IMR-90 (cell line): ENCODE measurements around the gene PIMREG.

Experiments used
- BHLHE40 ChIP-seq: fragments of 150-350 bp; IDR thresholded peaks from 2 replicates; pipeline ENCODE4 v1.6.1; 2016; ENCODE audit warnings: mild to moderate bottlenecking, low read depth, low read length
- CHD1 ChIP-seq: IDR thresholded peaks from 2 replicates; pipeline ENCODE4 v1.6.1; 2012; ENCODE audit warnings: low read depth, low read length, improper control_type of control experiment
- FOS ChIP-seq: fragments of 150-350 bp; IDR thresholded peaks from 2 replicates; pipeline ENCODE4 v1.6.1; 2016; ENCODE audit warnings: low read depth, low read length
- MXI1 ChIP-seq: IDR thresholded peaks from 2 replicates; pipeline ENCODE4 v1.6.1; 2012; ENCODE audit warnings: low read depth, mild to moderate bottlenecking, low read length, moderate library complexity, borderline replicate concordance
- NFE2L2 ChIP-seq: fragments of 150-350 bp; IDR thresholded peaks from 2 replicates; pipeline ENCODE4 v1.6.1; 2016; ENCODE audit warnings: low read depth, mild to moderate bottlenecking, low read length
- POLR2A ChIP-seq: IDR thresholded peaks from 2 replicates; pipeline ENCODE4 v1.6.1; 2012; ENCODE audit warnings: mild to moderate bottlenecking, low read depth, low read length
- RCOR1 ChIP-seq: IDR thresholded peaks from 2 replicates; pipeline ENCODE4 v1.6.1; 2012; ENCODE audit warnings: mild to moderate bottlenecking, low read length, improper control_type of control experiment; ENCODE audit not compliant: insufficient replicate concordance
- RFX5 ChIP-seq: IDR thresholded peaks from 2 replicates; pipeline ENCODE4 v1.8.0; 2012; ENCODE audit warnings: low read depth, mild to moderate bottlenecking, low read length, moderate library complexity
- SMC3 ChIP-seq: fragments of 150-350 bp; IDR thresholded peaks from 2 replicates; pipeline ENCODE4 v1.6.1; 2016; ENCODE audit warnings: low read depth, mild to moderate bottlenecking, antibody characterized with exemption, low read length, moderate library complexity
- TF ChIP-seq, protein P1 (sequence below): conservative IDR thresholded peaks from 2 replicates; pipeline ENCODE4 v1.5.1; 2012; ENCODE audit warnings: mild to moderate bottlenecking, low read depth, low read length, improper control_type of control experiment
- TF ChIP-seq, protein P2 (sequence below): fragments of 150-350 bp; IDR thresholded peaks from 2 replicates; pipeline ENCODE4 v1.6.1; 2017; ENCODE audit warnings: mild to moderate bottlenecking, antibody characterized with exemption, low read length, low read depth

DNA sequence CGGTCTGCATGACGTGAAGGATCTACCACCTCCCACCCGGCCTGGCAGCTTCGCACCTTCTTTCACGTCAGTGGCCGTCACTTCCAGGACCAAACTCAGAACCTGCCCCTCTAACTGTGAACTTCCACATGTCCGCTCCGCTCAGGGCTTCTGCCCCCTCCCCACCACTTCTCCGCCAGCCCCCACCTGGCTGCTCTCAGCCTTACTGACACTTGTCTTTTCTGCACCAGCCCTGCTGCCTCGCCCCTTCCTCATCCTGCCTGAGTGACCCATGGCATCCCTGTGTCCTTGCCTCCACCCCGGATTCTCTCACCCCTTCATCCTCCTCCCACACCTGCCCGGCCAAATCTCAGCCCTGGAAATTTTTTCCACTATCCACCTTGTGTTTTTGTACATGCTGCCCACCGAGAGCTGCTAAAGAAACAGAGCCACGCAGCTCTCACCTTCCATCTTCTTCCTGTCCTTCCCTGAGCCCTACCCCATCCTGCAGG is 14.2 kb downstream of the PIMREG start:
- TF ChIP-seq, protein P1, sequence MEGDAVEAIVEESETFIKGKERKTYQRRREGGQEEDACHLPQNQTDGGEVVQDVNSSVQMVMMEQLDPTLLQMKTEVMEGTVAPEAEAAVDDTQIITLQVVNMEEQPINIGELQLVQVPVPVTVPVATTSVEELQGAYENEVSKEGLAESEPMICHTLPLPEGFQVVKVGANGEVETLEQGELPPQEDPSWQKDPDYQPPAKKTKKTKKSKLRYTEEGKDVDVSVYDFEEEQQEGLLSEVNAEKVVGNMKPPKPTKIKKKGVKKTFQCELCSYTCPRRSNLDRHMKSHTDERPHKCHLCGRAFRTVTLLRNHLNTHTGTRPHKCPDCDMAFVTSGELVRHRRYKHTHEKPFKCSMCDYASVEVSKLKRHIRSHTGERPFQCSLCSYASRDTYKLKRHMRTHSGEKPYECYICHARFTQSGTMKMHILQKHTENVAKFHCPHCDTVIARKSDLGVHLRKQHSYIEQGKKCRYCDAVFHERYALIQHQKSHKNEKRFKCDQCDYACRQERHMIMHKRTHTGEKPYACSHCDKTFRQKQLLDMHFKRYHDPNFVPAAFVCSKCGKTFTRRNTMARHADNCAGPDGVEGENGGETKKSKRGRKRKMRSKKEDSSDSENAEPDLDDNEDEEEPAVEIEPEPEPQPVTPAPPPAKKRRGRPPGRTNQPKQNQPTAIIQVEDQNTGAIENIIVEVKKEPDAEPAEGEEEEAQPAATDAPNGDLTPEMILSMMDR = no peak
- TF ChIP-seq RCOR1 = no peak
- no peak for TF ChIP-seq POLR2A
- no peak for TF ChIP-seq NFE2L2
- no peak for TF ChIP-seq MXI1
- no peak for TF ChIP-seq RFX5
- TF ChIP-seq SMC3 = no peak
- TF ChIP-seq FOS = no peak
- no peak for TF ChIP-seq BHLHE40
- TF ChIP-seq CHD1 = no peak
- TF ChIP-seq, protein P2, sequence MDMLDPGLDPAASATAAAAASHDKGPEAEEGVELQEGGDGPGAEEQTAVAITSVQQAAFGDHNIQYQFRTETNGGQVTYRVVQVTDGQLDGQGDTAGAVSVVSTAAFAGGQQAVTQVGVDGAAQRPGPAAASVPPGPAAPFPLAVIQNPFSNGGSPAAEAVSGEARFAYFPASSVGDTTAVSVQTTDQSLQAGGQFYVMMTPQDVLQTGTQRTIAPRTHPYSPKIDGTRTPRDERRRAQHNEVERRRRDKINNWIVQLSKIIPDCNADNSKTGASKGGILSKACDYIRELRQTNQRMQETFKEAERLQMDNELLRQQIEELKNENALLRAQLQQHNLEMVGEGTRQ = no peak
